Activated CD4-positive, alpha-beta T cell treated with anti-CD3 and anti-CD28 coated beads, Interleukin-2, amount 10 ng/mL, durations not matched to agents 7 days and 5 days (primary cell): ENCODE data around the gene CTNND1. TPM values are rescaled to one million over a fixed set of nuclear protein-coding genes. Genes with fewer than 3 reads are reported as not detected.

Experiments used
- CTCF ChIA-PET: fragments of 350-600 bp; sonication (Branson Sonifier 250); formaldehyde crosslinking; loops from one replicate; lab custom pipeline; 2021; ENCODE audit warnings: antibody characterized with exemption; lab: Charles Lee
- POLR2A ChIA-PET: fragments of 350-600 bp; sonication (Branson Sonifier 250); formaldehyde crosslinking; loops from one replicate; lab custom pipeline; 2021; ENCODE audit warnings: antibody characterized with exemption; lab: Charles Lee
- DNase-seq: peaks from one replicate; pipeline ENCODE4 v3.0.0-alpha.2; 2020
- H3K27ac Mint-ChIP-seq: one replicate; pipeline ENCODE4 v1.8.0; 2021; ENCODE audit warnings: mild to moderate bottlenecking, moderate library complexity, mixed read lengths
- H3K27me3 Mint-ChIP-seq: one replicate; pipeline ENCODE4 v1.8.0; 2021; ENCODE audit warnings: mixed read lengths
- H3K36me3 Mint-ChIP-seq: one replicate; pipeline ENCODE4 v1.8.0; 2021; ENCODE audit warnings: low read depth, mixed read lengths
- H3K4me1 Mint-ChIP-seq: one replicate; pipeline ENCODE4 v1.8.0; 2021; ENCODE audit warnings: mixed read lengths
- H3K4me3 Mint-ChIP-seq: one replicate; pipeline ENCODE4 v1.8.0; 2021; ENCODE audit warnings: mild to moderate bottlenecking, moderate library complexity, mixed read lengths
- H3K9me3 Mint-ChIP-seq: one replicate; pipeline ENCODE4 v1.8.0; 2021; ENCODE audit warnings: mixed read lengths
- total RNA-seq, 2 experiments: library from RNA; stranded (reverse); gene quantifications; one replicate each; pipeline ENCODE4 v1.2.3, GENCODE V29; 2021

Gene CTNND1
- total RNA-seq, 2 experiments from 2014 or later = 5.1 TPM

DNA sequence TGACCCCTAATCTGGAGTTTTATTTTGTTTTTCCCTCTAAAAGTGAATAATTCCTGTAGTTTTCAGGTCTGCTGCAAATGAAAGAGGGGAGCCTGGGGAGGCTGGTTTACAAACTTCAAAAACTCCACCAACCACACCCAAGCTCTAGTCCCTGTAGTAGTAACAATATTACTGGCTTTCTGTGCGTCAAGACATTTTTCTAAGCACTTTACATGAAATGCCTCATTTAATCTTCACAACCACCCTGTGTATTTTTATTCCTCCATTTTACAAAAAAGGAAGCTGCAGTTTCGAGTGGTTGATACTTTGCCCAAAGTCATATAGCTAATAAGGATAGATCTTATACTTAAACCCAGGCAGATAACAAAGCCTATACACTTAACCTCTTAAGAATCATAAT lies 23.5 kb downstream of the CTNND1 start:
- Mint-ChIP-seq H3K27ac (no peak overlapping the region), H3K36me3 (peaks cover 8% of the 10 kb centered on the region), H3K4me1 (peaks cover 25% of the 10 kb centered on the region), H3K9me3 (no peaks in the 10 kb centered on the region), H3K4me3 (no peak overlapping the region), H3K27me3 (no peaks in the 10 kb centered on the region)
- ChIA-PET POLR2A (interaction anchor here (0.5 kb wide), 1 partner anchor 978 kb away, joined by 3 read pairs; no protein-coding TSS in a partner anchor), CTCF (no interaction called here)
- no peak for DNase-seq

DNA sequence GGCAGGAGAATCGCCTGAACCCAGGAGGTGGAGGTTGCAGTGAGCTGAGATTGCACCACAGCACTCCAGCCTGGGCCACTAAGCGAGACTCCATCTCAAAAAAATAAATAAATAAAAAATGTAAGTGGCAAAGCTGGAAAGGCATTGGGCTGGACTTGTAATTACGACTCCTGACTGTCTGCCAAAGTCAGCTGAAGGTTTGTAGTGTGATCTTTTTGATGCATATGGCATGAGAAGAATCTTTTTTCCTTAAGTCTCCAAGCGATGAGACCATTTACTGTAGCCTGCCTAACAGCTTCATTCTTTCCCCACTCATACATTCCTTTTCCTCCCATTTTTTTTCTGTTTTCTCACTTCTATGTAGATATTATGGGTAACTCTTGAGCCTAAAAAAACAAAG lies 24.8 kb downstream of the CTNND1 start:
- CTCF ChIA-PET = interaction anchor here (0.9 kb wide), 1 partner anchor 55 kb away, joined by 3 read pairs; no protein-coding TSS in a partner anchor
- Mint-ChIP-seq H3K9me3 (no peaks in the 10 kb centered on the region), H3K36me3 (peaks cover 10% of the 10 kb centered on the region), H3K27ac (no peak overlapping the region), H3K27me3 (no peaks in the 10 kb centered on the region), H3K4me1 (peaks cover 28% of the 10 kb centered on the region), H3K4me3 (no peak overlapping the region)
- POLR2A ChIA-PET = interaction anchor here (0.6 kb wide), 1 partner anchor 14 kb away, joined by 3 read pairs; no protein-coding TSS in a partner anchor
- DNase-seq = no peak

DNA sequence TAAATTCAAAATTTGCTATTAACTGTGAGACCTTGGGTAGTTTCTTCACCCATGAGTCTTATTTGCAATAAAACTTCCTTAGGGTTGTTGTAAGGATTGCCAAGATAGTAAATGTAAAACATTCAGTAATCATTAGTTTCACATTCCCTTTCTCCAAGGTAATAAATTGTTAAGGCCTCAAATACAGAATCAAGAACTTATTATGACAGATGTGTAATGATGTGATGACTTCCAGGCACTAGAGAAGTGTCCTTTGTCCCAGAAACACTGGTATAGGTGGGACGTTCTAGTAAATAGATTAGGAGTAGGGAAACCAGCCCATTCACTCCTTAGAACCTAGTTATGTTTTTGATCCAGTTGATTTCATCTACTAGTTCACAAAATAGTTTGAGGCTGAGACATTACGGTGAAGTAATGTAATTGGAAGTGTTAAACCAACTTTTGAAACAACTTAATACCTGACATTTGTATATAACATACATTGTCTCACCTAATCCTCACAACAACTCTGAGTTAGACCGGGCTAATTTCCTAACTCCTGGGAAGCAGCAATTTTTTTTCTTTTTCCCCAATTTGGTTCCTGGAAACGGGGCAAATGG lies 25.5 kb downstream of the CTNND1 start:
- no peaks in the 10 kb centered on the region for H3K27me3 Mint-ChIP-seq
- CTCF ChIA-PET = no interaction called here
- no peaks in the 10 kb centered on the region for H3K9me3 Mint-ChIP-seq
- DNase-seq = no peak
- H3K4me3 Mint-ChIP-seq = no peak overlapping the region
- no peak overlapping the region for H3K27ac Mint-ChIP-seq
- H3K4me1 Mint-ChIP-seq = peaks cover 30% of the 10 kb centered on the region
- POLR2A ChIA-PET = interaction anchor here (0.6 kb wide), 1 partner anchor 14 kb away, joined by 3 read pairs; no protein-coding TSS in a partner anchor
- peaks cover 10% of the 10 kb centered on the region for H3K36me3 Mint-ChIP-seq

DNA sequence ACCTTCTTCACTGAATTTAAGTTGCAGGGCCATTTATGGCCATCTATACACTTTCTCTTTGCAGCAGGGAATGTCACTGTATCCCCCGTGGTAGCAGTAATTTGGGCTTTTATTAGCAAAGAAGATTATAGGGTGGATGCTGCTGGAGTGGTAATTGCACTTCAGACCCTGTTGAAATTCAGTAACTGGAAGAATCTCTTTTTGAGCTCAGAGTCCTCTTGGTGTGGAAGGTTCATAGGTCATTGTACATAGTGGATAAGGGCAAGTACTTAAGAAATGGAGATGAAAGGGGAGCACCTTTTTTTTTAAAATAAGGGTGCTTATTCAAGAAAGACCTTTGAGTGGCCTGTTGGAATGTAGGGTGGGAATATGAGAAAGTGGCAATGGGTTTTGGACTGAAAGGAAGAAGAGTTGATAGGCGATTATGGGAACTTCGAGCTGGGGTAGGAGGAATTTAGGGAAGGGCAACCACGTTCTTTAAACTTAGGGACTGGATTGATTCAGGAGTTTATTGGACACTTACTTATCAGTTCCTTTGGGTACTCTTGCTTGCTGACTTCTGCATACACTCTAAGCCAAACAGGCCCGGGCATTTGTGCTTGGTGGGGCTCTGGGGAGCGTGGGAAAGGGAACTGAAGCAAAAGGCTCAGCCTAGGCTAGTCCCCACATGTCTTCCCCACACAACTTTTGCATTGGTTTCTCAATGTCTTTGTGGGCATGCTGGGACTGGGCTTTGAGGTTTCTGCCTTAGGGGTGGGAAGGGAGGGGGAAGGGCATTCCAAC lies 26.5 kb downstream of the CTNND1 start:
- H3K4me1 Mint-ChIP-seq = peaks cover 38% of the 10 kb centered on the region
- POLR2A ChIA-PET = interaction anchor here (0.6 kb wide), 1 partner anchor 105 kb away, joined by 3 read pairs; no protein-coding TSS in a partner anchor
- H3K36me3 Mint-ChIP-seq = peaks cover 10% of the 10 kb centered on the region
- H3K9me3 Mint-ChIP-seq = no peaks in the 10 kb centered on the region
- DNase-seq = no peak
- no peaks in the 10 kb centered on the region for H3K27me3 Mint-ChIP-seq
- no peak overlapping the region for H3K4me3 Mint-ChIP-seq
- CTCF ChIA-PET = interaction anchor here (0.5 kb wide), 1 partner anchor 93 kb away, joined by 5 read pairs; no protein-coding TSS in a partner anchor
- no peak overlapping the region for H3K27ac Mint-ChIP-seq

DNA sequence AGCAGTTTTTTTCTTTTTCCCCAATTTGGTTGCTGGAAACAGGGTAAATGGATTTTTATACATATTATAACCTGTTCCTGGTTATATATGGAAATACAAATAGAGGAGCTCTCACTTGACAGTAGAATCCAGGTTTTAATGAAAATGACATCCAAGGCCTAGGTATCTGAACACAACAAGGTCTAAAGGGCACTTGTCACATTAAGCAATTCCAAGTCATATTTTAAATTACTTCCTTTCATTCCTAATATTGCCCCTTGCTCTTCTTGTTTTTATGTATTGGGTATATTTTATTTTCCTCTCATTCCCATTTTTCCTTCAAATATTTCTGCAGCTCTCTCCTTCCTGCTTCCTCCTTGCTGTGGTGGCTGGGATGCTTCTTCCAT lies 27.1 kb downstream of the CTNND1 start:
- Mint-ChIP-seq H3K27ac (no peak overlapping the region), H3K36me3 (peaks cover 10% of the 10 kb centered on the region), H3K27me3 (no peaks in the 10 kb centered on the region), H3K4me1 (peaks cover 44% of the 10 kb centered on the region), H3K4me3 (no peak overlapping the region), H3K9me3 (no peaks in the 10 kb centered on the region)
- ChIA-PET POLR2A (no interaction called here), CTCF (interaction anchor here (1.2 kb wide), 1 partner anchor 9 kb away, joined by 3 read pairs; no protein-coding TSS in a partner anchor)
- DNase-seq = no peak

DNA sequence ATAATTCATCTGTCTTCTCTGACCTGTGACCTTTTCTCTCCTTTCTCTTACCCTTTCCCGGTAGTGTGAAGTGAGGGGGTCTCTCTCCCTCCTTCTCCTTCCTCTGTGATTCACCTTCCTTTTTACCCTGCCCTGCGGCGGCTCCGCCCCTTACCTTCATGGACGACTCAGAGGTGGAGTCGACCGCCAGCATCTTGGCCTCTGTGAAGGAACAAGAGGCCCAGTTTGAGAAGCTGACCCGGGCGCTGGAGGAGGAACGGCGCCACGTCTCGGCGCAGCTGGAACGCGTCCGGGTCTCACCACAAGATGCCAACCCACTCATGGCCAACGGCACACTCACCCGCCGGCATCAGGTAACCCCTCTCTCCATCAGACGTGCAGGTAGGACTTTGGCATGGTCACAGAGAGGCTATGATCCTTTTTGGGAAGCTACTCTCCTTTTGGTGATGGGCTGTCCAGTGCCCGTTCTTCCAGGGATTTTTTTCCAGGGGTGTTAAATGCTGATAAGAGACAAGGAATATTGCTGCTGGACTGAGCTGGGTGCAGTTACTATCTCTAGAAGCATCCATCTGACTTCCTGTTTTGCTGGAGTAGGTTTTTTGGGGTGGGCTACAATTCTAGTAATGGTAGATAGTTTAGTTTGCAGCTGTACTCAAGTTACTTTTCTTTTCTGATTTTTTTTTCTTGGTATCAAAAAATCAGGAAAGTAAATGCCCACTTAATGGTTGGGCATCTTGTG lies 29.9 kb downstream of the CTNND1 start:
- no peak for DNase-seq
- CTCF ChIA-PET = interaction anchor here (0.7 to 2.8 kb wide), 4 partner anchors 9 to 224 kb away, joined by 3 to 14 read pairs (median 6); partner anchors contain the start of gene UBE2L6
- Mint-ChIP-seq H3K27me3 (no peaks in the 10 kb centered on the region), H3K36me3 (peaks cover 20% of the 10 kb centered on the region), H3K4me1 (peaks cover 54% of the 10 kb centered on the region), H3K4me3 (no peak overlapping the region), H3K9me3 (no peaks in the 10 kb centered on the region), H3K27ac (peak overlapping the region; percentile 89)
- POLR2A ChIA-PET = interaction anchor here (0.8 kb wide), 1 partner anchor 50 kb away, joined by 3 read pairs; the partner anchor contains the start of gene SELENOH

DNA sequence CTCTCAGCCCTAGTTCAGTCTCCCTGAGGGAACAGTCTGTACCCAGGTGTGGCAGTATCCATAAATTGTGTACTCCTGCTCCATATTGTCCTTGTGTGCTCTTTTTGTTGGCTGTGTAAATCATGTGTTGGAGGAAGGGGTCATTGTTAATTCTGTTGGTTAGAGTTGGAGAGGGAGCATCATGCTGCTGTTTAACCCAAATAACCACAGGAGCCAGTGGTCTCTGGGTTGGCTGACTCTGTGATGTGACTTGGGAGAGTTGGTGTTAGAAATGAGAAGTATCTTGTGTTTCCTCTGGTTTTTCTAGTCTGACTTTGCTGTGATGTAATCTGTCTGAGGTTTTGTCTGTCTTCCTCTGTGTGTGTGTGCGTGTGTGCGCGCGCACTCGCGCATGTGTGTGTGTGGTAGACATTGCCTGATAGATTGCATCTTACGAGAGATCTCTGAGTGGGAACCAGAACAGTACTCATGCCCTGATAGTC lies 30.5 kb downstream of the CTNND1 start:
- Mint-ChIP-seq H3K27ac (peak overlapping the region; percentile 89), H3K9me3 (no peaks in the 10 kb centered on the region), H3K4me3 (peak overlapping the region; percentile 49), H3K36me3 (peaks cover 22% of the 10 kb centered on the region), H3K4me1 (peaks cover 54% of the 10 kb centered on the region), H3K27me3 (no peaks in the 10 kb centered on the region)
- POLR2A ChIA-PET = interaction anchor here (0.8 kb wide), 1 partner anchor 50 kb away, joined by 3 read pairs; the partner anchor contains the start of gene SELENOH
- CTCF ChIA-PET = interaction anchor here (0.6 to 2.8 kb wide), 6 partner anchors 8 to 763 kb away, joined by 3 to 14 read pairs (median 4); no protein-coding TSS in a partner anchor
- peak; percentile 88 for DNase-seq

DNA sequence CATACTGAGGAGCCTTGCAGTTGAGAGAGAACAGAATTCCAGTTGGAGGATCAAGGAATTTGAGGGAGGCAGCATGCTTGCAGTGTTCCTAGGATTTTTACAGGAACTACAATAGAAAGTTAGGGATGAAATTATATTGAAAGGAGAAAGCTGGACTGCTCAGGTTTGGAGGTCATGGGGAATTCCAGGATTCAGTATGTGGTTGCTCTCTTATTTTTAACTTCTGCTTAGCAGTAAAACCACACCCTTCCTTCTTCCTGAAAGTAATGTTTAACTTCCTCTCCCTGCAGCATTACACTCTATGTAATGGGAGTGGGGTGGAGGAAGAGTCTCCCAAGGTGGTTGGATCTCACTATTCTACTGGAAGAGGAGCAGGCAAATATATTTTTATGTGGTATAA lies 31.3 kb downstream of the CTNND1 start:
- POLR2A ChIA-PET = no interaction called here
- peaks cover 21% of the 10 kb centered on the region for H3K36me3 Mint-ChIP-seq
- peak overlapping the region; percentile 72 for H3K27ac Mint-ChIP-seq
- DNase-seq = no peak
- H3K4me3 Mint-ChIP-seq = peak overlapping the region; percentile 49
- H3K27me3 Mint-ChIP-seq = no peaks in the 10 kb centered on the region
- CTCF ChIA-PET = interaction anchor here (0.6 to 2.8 kb wide), 5 partner anchors 9 to 762 kb away, joined by 3 to 14 read pairs (median 4); no protein-coding TSS in a partner anchor
- peaks cover 55% of the 10 kb centered on the region for H3K4me1 Mint-ChIP-seq
- no peaks in the 10 kb centered on the region for H3K9me3 Mint-ChIP-seq

DNA sequence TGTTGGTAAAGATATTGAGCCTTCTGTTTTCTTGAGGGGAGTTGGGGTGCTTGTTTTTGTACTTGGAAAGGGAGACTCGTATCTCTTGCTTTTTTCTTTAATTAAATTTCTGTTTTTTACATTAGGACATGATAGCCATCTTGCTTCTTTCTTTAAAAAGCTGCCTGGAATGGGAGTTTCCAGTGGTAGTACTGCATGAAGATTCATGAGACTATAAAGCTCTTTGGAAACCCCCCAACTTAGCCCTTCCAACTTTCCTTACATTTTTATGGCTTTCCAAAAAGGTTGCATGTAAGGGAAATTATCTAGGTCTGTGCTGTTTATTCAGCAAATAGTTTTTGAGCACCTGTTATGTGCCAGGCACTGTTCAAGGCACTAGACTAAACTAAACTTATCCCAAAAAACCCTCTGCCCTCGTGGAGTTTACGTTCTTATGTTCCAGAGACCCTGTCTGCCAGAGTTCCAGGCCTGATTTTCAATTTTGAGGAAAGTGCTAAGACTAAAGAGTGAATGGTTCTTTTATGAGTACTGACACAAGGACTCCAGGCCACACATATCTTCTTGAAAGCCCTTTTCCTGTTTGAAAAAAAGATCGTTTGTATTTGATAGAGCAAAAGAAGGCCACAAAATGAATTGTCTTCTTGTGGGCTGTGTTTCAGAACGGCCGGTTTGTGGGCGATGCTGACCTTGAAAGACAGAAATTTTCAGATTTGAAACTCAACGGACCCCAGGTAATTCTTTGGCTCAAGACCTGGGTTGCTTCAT lies 31.9 kb downstream of the CTNND1 start:
- no peaks in the 10 kb centered on the region for H3K9me3 Mint-ChIP-seq
- H3K4me3 Mint-ChIP-seq = peak overlapping the region; percentile 49
- no peaks in the 10 kb centered on the region for H3K27me3 Mint-ChIP-seq
- no peak for DNase-seq
- peaks cover 54% of the 10 kb centered on the region for H3K4me1 Mint-ChIP-seq
- H3K27ac Mint-ChIP-seq = peak overlapping the region; percentile 72
- ChIA-PET CTCF (interaction anchor here (2.8 kb wide), 1 partner anchor 13 kb away, joined by 14 read pairs; no protein-coding TSS in a partner anchor), POLR2A (no interaction called here)
- H3K36me3 Mint-ChIP-seq = peaks cover 18% of the 10 kb centered on the region

DNA sequence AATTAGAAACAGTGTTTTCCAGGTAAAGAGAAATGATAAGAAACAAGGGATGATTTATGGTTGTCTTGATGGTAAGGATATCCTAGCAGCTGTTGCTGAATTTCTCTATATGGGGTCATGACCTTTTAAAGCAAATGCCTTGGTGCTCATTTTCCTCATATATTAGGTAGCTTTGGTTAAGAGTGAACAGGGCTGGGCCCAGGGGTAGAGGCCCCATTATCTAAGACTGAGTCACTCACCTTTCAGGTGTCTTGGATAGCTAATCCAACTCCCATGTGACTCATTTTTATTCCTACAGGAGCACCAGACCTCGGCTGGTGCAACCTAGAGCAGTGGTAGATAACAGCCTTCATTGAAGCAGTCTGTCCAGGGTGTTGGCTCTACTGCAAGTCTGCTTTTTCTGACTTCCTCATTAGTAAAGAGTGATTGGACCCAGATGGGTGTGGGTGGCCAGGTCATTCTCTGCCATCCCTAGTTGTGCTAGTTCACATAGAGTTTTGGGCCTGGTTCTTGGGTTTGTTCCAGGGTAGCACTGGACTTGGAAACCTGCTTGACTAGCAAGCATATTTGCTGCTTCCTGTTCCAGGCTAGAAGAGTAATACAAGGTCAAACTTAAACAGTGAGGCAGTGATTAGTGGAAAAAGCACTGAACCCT lies 37.4 kb downstream of the CTNND1 start:
- Mint-ChIP-seq H3K36me3 (peaks cover 14% of the 10 kb centered on the region), H3K4me3 (no peak overlapping the region), H3K27ac (no peak overlapping the region), H3K9me3 (no peaks in the 10 kb centered on the region), H3K27me3 (no peaks in the 10 kb centered on the region), H3K4me1 (peaks cover 45% of the 10 kb centered on the region)
- ChIA-PET POLR2A (interaction anchor here (1.0 kb wide), 1 partner anchor 58 kb away, joined by 3 read pairs; the partner anchor contains the start of gene SELENOH), CTCF (interaction anchor here (1.1 to 1.8 kb wide), 3 partner anchors 8 to 231 kb away, joined by 4 to 8 read pairs (median 6); partner anchors contain the start of gene UBE2L6)
- no peak for DNase-seq
